ENCODE data around the gene LRRC26. TPM values are rescaled to one million over a fixed set of nuclear protein-coding genes. Genes with fewer than 3 reads are reported as not detected.

Gene LRRC26
- total and polyA plus RNA-seq, 2 of the 13 experiments (the other 11 are each of a cell fraction or from before 2014, with no cell fraction given), result not detected

DNA sequence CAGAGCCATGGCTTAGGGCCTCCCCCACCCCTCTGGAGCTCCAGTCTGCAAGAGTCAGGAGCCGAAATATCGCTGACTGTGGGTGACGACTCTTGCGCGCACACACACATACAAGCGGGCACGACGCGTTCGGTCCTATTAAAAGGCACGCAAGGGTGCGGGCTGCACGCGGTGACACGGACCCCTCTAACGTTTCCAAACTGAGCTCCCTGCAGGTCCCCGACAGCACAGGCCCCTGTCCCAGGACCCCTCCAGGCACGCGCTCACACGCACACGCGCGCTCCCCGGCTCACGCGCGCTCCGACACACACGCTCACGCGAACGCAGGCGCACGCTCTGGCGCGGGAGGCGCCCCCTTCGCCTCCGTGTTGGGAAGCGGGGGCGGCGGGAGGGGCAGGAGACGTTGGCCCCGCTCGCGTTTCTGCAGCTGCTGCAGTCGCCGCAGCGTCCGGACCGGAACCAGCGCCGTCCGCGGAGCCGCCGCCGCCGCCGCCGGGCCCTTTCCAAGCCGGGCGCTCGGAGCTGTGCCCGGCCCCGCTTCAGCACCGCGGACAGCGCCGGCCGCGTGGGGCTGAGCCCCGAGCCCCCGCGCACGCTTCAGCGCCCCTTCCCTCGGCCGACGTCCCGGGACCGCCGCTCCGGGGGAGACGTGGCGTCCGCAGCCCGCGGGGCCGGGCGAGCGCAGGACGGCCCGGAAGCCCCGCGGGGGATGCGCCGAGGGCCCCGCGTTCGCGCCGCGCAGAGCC is 31.0 kb downstream of the LRRC26 start, which contains the start of gene GRIN1 (continued):
- TF ChIP-seq, protein P1, sequence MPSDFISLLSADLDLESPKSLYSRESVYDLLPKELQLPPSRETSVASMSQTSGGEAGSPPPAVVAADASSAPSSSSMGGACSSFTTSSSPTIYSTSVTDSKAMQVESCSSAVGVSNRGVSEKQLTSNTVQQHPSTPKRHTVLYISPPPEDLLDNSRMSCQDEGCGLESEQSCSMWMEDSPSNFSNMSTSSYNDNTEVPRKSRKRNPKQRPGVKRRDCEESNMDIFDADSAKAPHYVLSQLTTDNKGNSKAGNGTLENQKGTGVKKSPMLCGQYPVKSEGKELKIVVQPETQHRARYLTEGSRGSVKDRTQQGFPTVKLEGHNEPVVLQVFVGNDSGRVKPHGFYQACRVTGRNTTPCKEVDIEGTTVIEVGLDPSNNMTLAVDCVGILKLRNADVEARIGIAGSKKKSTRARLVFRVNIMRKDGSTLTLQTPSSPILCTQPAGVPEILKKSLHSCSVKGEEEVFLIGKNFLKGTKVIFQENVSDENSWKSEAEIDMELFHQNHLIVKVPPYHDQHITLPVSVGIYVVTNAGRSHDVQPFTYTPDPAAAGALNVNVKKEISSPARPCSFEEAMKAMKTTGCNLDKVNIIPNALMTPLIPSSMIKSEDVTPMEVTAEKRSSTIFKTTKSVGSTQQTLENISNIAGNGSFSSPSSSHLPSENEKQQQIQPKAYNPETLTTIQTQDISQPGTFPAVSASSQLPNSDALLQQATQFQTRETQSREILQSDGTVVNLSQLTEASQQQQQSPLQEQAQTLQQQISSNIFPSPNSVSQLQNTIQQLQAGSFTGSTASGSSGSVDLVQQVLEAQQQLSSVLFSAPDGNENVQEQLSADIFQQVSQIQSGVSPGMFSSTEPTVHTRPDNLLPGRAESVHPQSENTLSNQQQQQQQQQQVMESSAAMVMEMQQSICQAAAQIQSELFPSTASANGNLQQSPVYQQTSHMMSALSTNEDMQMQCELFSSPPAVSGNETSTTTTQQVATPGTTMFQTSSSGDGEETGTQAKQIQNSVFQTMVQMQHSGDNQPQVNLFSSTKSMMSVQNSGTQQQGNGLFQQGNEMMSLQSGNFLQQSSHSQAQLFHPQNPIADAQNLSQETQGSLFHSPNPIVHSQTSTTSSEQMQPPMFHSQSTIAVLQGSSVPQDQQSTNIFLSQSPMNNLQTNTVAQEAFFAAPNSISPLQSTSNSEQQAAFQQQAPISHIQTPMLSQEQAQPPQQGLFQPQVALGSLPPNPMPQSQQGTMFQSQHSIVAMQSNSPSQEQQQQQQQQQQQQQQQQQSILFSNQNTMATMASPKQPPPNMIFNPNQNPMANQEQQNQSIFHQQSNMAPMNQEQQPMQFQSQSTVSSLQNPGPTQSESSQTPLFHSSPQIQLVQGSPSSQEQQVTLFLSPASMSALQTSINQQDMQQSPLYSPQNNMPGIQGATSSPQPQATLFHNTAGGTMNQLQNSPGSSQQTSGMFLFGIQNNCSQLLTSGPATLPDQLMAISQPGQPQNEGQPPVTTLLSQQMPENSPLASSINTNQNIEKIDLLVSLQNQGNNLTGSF (CRISPR knock-in tag; IDR thresholded peaks at IDR 0.05), result peak; percentile 84
- TF ChIP-seq MXD4 (CRISPR knock-in tag; IDR thresholded peaks at IDR 0.05) (peak; percentile 48; the same call in 1 of the 2 replicates), KLF12 (CRISPR knock-in tag; IDR thresholded peaks at IDR 0.05; ENCODE audit: borderline replicate concordance) (0 out of 2 replicates have a peak, but pooled peaks have one; percentile 42), HOXD1 (CRISPR knock-in tag; IDR thresholded peaks at IDR 0.05) (peak; percentile 54; the same call in 1 of the 2 replicates), RCOR2 (CRISPR knock-in tag; IDR thresholded peaks at IDR 0.05) (no peak), ZFYVE20 (CRISPR knock-in tag; IDR thresholded peaks at IDR 0.05; ENCODE audit: borderline replicate concordance, low read depth) (peak; percentile 88; the same call in 1 of the 2 replicates), ZNF773 (CRISPR knock-in tag; IDR thresholded peaks at IDR 0.05; ENCODE audit: borderline replicate concordance) (peak; percentile 90; the same call in 1 of the 2 replicates), SALL1 (CRISPR knock-in tag; IDR thresholded peaks at IDR 0.05) (peak; percentile 71), NCOA2 (CRISPR knock-in tag; IDR thresholded peaks at IDR 0.05) (no peak), ZNF790 (CRISPR knock-in tag; IDR thresholded peaks at IDR 0.05; ENCODE audit: borderline replicate concordance) (peak; percentile 79; the same call in 1 of the 2 replicates), ZNF678 (CRISPR knock-in tag; IDR thresholded peaks at IDR 0.05) (no peak), KLF6 (CRISPR knock-in tag; IDR thresholded peaks at IDR 0.05) (0 out of 2 replicates have a peak, but pooled peaks have one; percentile 63), TEF (CRISPR knock-in tag; IDR thresholded peaks at IDR 0.05) (0 out of 2 replicates have a peak, but pooled peaks have one; percentile 23), SPEN (CRISPR knock-in tag; IDR thresholded peaks at IDR 0.05; ENCODE audit: low read depth) (0 out of 2 replicates have a peak, but pooled peaks have one; percentile 40), ZIK1 (CRISPR knock-in tag; IDR thresholded peaks at IDR 0.05; ENCODE audit: borderline replicate concordance, low read depth) (no peak)
- TF ChIP-seq, protein P2, sequence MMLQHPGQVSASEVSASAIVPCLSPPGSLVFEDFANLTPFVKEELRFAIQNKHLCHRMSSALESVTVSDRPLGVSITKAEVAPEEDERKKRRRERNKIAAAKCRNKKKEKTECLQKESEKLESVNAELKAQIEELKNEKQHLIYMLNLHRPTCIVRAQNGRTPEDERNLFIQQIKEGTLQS (CRISPR knock-in tag; IDR thresholded peaks at IDR 0.05), result 0 out of 2 replicates have a peak, but pooled peaks have one; percentile 42
- TF ChIP-seq, protein P3, sequence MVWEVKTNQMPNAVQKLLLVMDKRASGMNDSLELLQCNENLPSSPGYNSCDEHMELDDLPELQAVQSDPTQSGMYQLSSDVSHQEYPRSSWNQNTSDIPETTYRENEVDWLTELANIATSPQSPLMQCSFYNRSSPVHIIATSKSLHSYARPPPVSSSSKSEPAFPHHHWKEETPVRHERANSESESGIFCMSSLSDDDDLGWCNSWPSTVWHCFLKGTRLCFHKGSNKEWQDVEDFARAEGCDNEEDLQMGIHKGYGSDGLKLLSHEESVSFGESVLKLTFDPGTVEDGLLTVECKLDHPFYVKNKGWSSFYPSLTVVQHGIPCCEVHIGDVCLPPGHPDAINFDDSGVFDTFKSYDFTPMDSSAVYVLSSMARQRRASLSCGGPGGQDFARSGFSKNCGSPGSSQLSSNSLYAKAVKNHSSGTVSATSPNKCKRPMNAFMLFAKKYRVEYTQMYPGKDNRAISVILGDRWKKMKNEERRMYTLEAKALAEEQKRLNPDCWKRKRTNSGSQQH (CRISPR knock-in tag; IDR thresholded peaks at IDR 0.05; ENCODE audit: low read depth), result peak; percentile 89; the same call in 1 of the 2 replicates
- TF ChIP-seq, protein P4, sequence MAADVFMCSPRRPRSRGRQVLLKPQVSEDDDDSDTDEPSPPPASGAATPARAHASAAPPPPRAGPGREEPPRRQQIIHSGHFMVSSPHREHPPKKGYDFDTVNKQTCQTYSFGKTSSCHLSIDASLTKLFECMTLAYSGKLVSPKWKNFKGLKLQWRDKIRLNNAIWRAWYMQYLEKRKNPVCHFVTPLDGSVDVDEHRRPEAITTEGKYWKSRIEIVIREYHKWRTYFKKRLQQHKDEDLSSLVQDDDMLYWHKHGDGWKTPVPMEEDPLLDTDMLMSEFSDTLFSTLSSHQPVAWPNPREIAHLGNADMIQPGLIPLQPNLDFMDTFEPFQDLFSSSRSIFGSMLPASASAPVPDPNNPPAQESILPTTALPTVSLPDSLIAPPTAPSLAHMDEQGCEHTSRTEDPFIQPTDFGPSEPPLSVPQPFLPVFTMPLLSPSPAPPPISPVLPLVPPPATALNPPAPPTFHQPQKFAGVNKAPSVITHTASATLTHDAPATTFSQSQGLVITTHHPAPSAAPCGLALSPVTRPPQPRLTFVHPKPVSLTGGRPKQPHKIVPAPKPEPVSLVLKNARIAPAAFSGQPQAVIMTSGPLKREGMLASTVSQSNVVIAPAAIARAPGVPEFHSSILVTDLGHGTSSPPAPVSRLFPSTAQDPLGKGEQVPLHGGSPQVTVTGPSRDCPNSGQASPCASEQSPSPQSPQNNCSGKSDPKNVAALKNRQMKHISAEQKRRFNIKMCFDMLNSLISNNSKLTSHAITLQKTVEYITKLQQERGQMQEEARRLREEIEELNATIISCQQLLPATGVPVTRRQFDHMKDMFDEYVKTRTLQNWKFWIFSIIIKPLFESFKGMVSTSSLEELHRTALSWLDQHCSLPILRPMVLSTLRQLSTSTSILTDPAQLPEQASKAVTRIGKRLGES (CRISPR knock-in tag; IDR thresholded peaks at IDR 0.05; ENCODE audit: borderline replicate concordance), result peak; percentile 26; the same call in 1 of the 2 replicates

All from HepG2 (cell line).